H1 (cell line): Measurements from ENCODE around the gene EDEM1. TPM values are rescaled to one million over a fixed set of nuclear protein-coding genes. Genes with fewer than 3 reads are reported as not detected.
A peak's percentile ranks its signal among the peaks of the same experiment; 100 is the strongest.

Experiments
- CTCF ChIA-PET: fragments of 300-600 bp; sonication (Branson Sonifier 250); formaldehyde crosslinking; loops from one replicate; lab custom pipeline; 2021; ENCODE audit not compliant: partially characterized antibody; lab: Charles Lee
- POLR2A ChIA-PET: fragments of 300-600 bp; sonication (Branson Sonifier 250); formaldehyde crosslinking; loops from one replicate; lab custom pipeline; 2021; ENCODE audit warnings: inconsistent platforms; ENCODE audit not compliant: partially characterized antibody; lab: Charles Lee
- DNase-seq, 2 experiments: peaks; one replicate each; pipeline versions ENCODE4 v3.0.0 to v3.0.0-alpha.2; 2010 to 2022; ENCODE audit warnings: low spot score in 2 of 2, low read depth in 1 of 2, mixed read lengths in 1 of 2
- FAIRE-seq: peaks from 2 replicates; lab custom pipeline; 2011; peaks lifted over from hg19 to GRCh38; lab: Jason Lieb, UNC
- H2AFZ ChIP-seq: 2 replicates; pipeline ENCODE4 v1.8.1; 2012; ENCODE audit warnings: low read length, inconsistent platforms
- H2AK5ac ChIP-seq: 2 replicates; pipeline ENCODE4 v1.6.1; 2013; ENCODE audit warnings: low read depth, low read length
- H2BK120ac ChIP-seq: replicated peaks from 2 replicates; pipeline ENCODE3; 2013; ENCODE audit warnings: low read depth, low read length, inconsistent platforms
- H2BK12ac ChIP-seq: 2 replicates; pipeline ENCODE4 v1.6.1; 2013; ENCODE audit warnings: low read depth, low read length
- H2BK15ac ChIP-seq: 2 replicates; pipeline ENCODE4 v1.6.1; 2013; ENCODE audit warnings: low read length
- H2BK20ac ChIP-seq: 2 replicates; pipeline ENCODE4 v1.6.1; 2013; ENCODE audit warnings: low read length
- H2BK5ac ChIP-seq: 2 replicates; pipeline ENCODE4 v1.6.1; 2013; ENCODE audit warnings: low read depth, low read length
- H3K14ac ChIP-seq: 2 replicates; pipeline ENCODE4 v1.6.1; 2013; ENCODE audit warnings: inconsistent platforms; ENCODE audit not compliant: insufficient read length
- H3K18ac ChIP-seq: 2 replicates; pipeline ENCODE4 v1.6.1; 2013; ENCODE audit warnings: low read length; ENCODE audit errors: extremely low read depth
- H3K23ac ChIP-seq: 2 replicates; pipeline ENCODE4 v1.6.1; 2013; ENCODE audit warnings: inconsistent platforms; ENCODE audit not compliant: insufficient read length
- H3K23me2 ChIP-seq: 2 replicates; pipeline ENCODE4 v1.6.1; 2013; ENCODE audit warnings: low read depth, low read length
- H3K27ac ChIP-seq: 2 replicates; pipeline ENCODE4 v1.6.1; 2011; ENCODE audit warnings: low read depth, low read length, inconsistent platforms
- H3K27me3 ChIP-seq, 4 experiments: replicated peaks in 1 of 4; 1 replicate in 1 of 4; 2 replicates in 3 of 4; pipeline versions ENCODE4 v1.6.1 to v1.8.1; 2011 to 2013; ENCODE audit warnings: low read length in 3 of 4, mild to moderate bottlenecking in 3 of 4, inconsistent platforms in 2 of 4, mixed read lengths in 2 of 4, moderate library complexity in 1 of 4; ENCODE audit not compliant: control insufficient read depth in 3 of 4, insufficient read depth in 3 of 4; ENCODE audit errors: extremely low read depth in 1 of 4
- H3K36me3 ChIP-seq, 4 experiments: 2 replicates each; pipeline versions ENCODE4 v1.6.1 to v1.8.1; 2011 to 2013; ENCODE audit warnings: mild to moderate bottlenecking in 4 of 4, low read length in 3 of 4, moderate library complexity in 2 of 4, control low read depth in 1 of 4, inconsistent platforms in 1 of 4; ENCODE audit not compliant: insufficient read depth in 4 of 4, control insufficient read depth in 2 of 4
- H3K4ac ChIP-seq: replicated peaks from 2 replicates; pipeline ENCODE3; 2013; ENCODE audit warnings: low read length, low read depth, mixed read lengths, inconsistent platforms; ENCODE audit not compliant: insufficient read length
- H3K4me1 ChIP-seq, 4 experiments: replicated peaks in 1 of 4; 1 replicate in 1 of 4; 2 replicates in 3 of 4; pipeline versions ENCODE4 v1.6.1 to v1.8.1; 2011 to 2013; ENCODE audit warnings: low read length in 3 of 4, inconsistent platforms in 2 of 4, mixed read lengths in 1 of 4; ENCODE audit not compliant: insufficient read depth in 4 of 4, control insufficient read depth in 3 of 4
- H3K4me2 ChIP-seq, 2 experiments: 2 replicates each; pipeline versions ENCODE4 v1.6.1 to v1.8.1; 2011 to 2013; ENCODE audit warnings: low read depth in 2 of 2, low read length in 2 of 2, control low read depth in 1 of 2, inconsistent platforms in 1 of 2, mild to moderate bottlenecking in 1 of 2; ENCODE audit not compliant: insufficient read depth in 1 of 2
- H3K4me3 ChIP-seq, 4 experiments: fragments of 200-600, 300-600 bp in 1 of 4; sonication (generic), shearing (Covaris generic), sonication (Bioruptor Twin) in 1 of 4; 2 replicates each; pipeline versions ENCODE4 v1.5.1 to v1.8.1; 2011 to 2016; ENCODE audit warnings: low read length in 4 of 4, low read depth in 3 of 4, control low read depth in 2 of 4, inconsistent platforms in 2 of 4, mild to moderate bottlenecking in 2 of 4, mixed read lengths in 1 of 4, moderate library complexity in 1 of 4; ENCODE audit not compliant: insufficient read depth in 2 of 4; ENCODE audit errors: extremely low read depth in 1 of 4
- H3K56ac ChIP-seq: replicated peaks from 2 replicates; pipeline ENCODE3; 2013; ENCODE audit warnings: low read depth, mild to moderate bottlenecking, mixed read lengths, low read length, inconsistent platforms; ENCODE audit not compliant: insufficient read length
- H3K79me1 ChIP-seq: 2 replicates; pipeline ENCODE4 v1.6.1; 2013; ENCODE audit warnings: low read depth, low read length, control low read depth
- H3K79me2 ChIP-seq, 2 experiments: 2 replicates each; pipeline versions ENCODE4 v1.6.1 to v1.8.1; 2012 to 2013; ENCODE audit warnings: low read length in 2 of 2, mild to moderate bottlenecking in 2 of 2, inconsistent platforms in 1 of 2; ENCODE audit not compliant: insufficient read depth in 2 of 2, control insufficient read depth in 1 of 2
- H3K9ac ChIP-seq, 4 experiments: replicated peaks in 1 of 4; 1 replicate in 1 of 4; 2 replicates in 3 of 4; pipeline versions ENCODE4 v1.6.1 to v1.8.1; 2011 to 2013; ENCODE audit warnings: low read depth in 3 of 4, low read length in 3 of 4, control low read depth in 2 of 4, mild to moderate bottlenecking in 2 of 4, moderate library complexity in 2 of 4, inconsistent platforms in 1 of 4; ENCODE audit errors: extremely low read depth in 1 of 4
- H3K9me3 ChIP-seq, 2 experiments: 2 replicates each; pipeline versions ENCODE4 v1.6.1 to v1.8.1; 2012 to 2013; ENCODE audit warnings: mild to moderate bottlenecking in 2 of 2, moderate library complexity in 2 of 2, control low read depth in 1 of 2, inconsistent platforms in 1 of 2, low read depth in 1 of 2, low read length in 1 of 2, mixed read lengths in 1 of 2; ENCODE audit not compliant: insufficient read depth in 2 of 2
- H4K20me1 ChIP-seq, 2 experiments: replicated peaks in 1 of 2; 2 replicates each; pipeline versions ENCODE3 to v1.8.1; 2011 to 2013; ENCODE audit warnings: inconsistent platforms in 2 of 2, low read length in 2 of 2, mild to moderate bottlenecking in 1 of 2; ENCODE audit not compliant: insufficient read depth in 2 of 2, control insufficient read depth in 1 of 2
- H4K5ac ChIP-seq: 2 replicates; pipeline ENCODE4 v1.6.1; 2013; ENCODE audit warnings: low read length, low read depth, mixed read lengths, inconsistent platforms; ENCODE audit not compliant: insufficient read length
- H4K8ac ChIP-seq: 2 replicates; pipeline ENCODE4 v1.8.0; 2013; ENCODE audit warnings: mild to moderate bottlenecking, moderate library complexity, low read length, inconsistent platforms; ENCODE audit not compliant: insufficient read depth; ENCODE audit errors: extremely low read depth
- H4K91ac ChIP-seq: replicated peaks from 2 replicates; pipeline ENCODE3; 2013; ENCODE audit warnings: low read length, mixed read lengths, inconsistent platforms; ENCODE audit not compliant: insufficient read length
- CTBP2 ChIP-seq: IDR thresholded peaks from 2 replicates; pipeline ENCODE4 v1.7.0; 2011; ENCODE audit warnings: borderline replicate concordance, mild to moderate bottlenecking, moderate library complexity, mixed read lengths, low read length; ENCODE audit not compliant: insufficient read depth, insufficient read length
- EZH2 ChIP-seq: fragments of 200-600 bp; sonication (generic); IDR thresholded peaks from 2 replicates; pipeline ENCODE4 v1.7.1; 2012; ENCODE audit warnings: low read depth, mild to moderate bottlenecking, moderate library complexity, low read length, inconsistent platforms; ENCODE audit not compliant: severe bottlenecking
- RXRA ChIP-seq: IDR thresholded peaks from 2 replicates; pipeline ENCODE4 v1.6.1; 2011; ENCODE audit warnings: low read depth, mild to moderate bottlenecking, low read length, moderate library complexity; ENCODE audit not compliant: insufficient read depth
- SP2 ChIP-seq: IDR thresholded peaks from 2 replicates; pipeline ENCODE4 v1.6.1; 2012; ENCODE audit warnings: mild to moderate bottlenecking, low read length, inconsistent platforms
- TAF7 ChIP-seq: optimal IDR thresholded peaks from 2 replicates; pipeline ENCODE3; 2011; ENCODE audit warnings: low read depth, mild to moderate bottlenecking, inconsistent platforms, low read length, moderate library complexity, borderline replicate concordance
- TCF12 ChIP-seq: IDR thresholded peaks from 2 replicates; pipeline ENCODE4 v1.6.1; 2011; ENCODE audit warnings: low read depth, mild to moderate bottlenecking, low read length
- ZNF274 ChIP-seq: IDR thresholded peaks from 2 replicates; pipeline ENCODE4 v1.7.0; 2012; ENCODE audit warnings: low read length, borderline replicate concordance; ENCODE audit errors: extremely low read depth
- WGBS, 2 experiments: shearing (Covaris generic) in 1 of 2; methylation state at CpG; one replicate each; pipeline versions ENCODE4 v1.1.6 to v1.1.7; 2013 to 2015; ENCODE audit warnings: low lambda C conversion rate in 2 of 2, mixed read lengths in 2 of 2, inconsistent platforms in 1 of 2, low coverage in 1 of 2, missing lambda C conversion rate in 1 of 2; ENCODE audit not compliant: insufficient replicate concordance in 2 of 2, insufficient coverage in 1 of 2, insufficient read length in 1 of 2; ENCODE audit errors: extremely low coverage in 1 of 2, missing lambda C conversion rate in 1 of 2; 5-methylcytosine and 5-hydroxymethylcytosine counted together
- polyA plus RNA-seq, 7 experiments: library from polyadenylated mRNA; depleted of rRNA in 3 of 7; stranded (reverse) in 5 of 7; unstranded in 2 of 7; fragments of >200 nt in 5 of 7; fragments of 200-250 nt in 2 of 7; gene quantifications; 1 replicate in 5 of 7; 2 replicates in 1 of 7; 4 replicates in 1 of 7; pipeline versions ENCODE4 v1.2.1 to v1.2.3, GENCODE V29; 2011 to 2013; ENCODE audit warnings: missing spikeins in 2 of 7, mixed read lengths in 2 of 7
- total RNA-seq: library from RNA; stranded (reverse); fragmentation: NEBNext Ultra II Directional; extraction: Animal tissue kit (Norgen Biotek cat#: 25700); gene quantifications from 2 replicates; pipeline ENCODE4 v1.2.1, GENCODE V29; 2021

Gene EDEM1
- total and polyA plus RNA-seq, 2 of the 8 experiments (the other 6 are each of a cell fraction or from before 2014, with no cell fraction given): 4.8 to 16.4 TPM

DNA sequence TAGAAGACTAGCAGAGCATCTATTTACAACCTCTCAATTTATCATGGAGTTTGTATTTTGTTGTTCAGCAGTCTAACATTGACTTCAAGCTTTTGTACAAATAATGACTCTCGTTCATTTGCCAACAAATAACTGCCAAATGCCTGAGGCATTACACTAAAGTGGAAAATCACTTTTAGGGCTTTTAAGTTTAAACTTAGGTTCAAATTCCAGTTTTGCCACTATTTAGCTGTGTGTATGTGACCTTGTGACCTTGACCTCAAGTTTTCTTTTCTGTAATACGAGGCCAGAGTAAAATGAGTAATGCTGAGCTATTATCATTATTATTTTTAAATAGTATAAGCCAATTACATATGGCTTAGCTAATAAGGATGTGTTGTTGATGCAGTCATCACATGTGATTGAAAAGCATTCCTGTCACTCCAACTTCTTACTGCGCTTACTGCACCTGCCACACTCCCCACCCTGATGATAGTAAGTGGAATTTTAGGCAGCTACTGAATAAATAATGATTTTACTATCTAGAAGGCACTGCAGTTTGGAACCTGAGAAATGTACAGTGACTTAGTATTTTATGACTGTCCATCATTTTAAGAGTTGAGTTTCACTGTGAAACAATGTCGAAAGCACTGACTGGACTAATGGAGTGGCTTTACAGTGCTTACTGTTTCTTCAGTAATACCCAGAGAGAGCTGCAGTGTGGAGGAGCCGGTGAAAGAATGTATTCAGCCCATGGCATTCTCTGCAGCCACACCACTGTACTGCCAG, 49.1 kb upstream of the EDEM1 start:
- CTCF ChIA-PET: interaction anchor here (0.7 to 1.9 kb wide), 5 partner anchors 13 to 43 kb away, joined by 3 to 6 read pairs (median 3); no protein-coding TSS in a partner anchor
- no peak overlapping the region for H2BK5ac ChIP-seq

More for the DNA sequence above, 49.1 kb upstream of the EDEM1 start:
- Histone ChIP-seq H3K23me2 (no peaks in the 10 kb centered on the region), H4K20me1 (peaks cover 0 to 4% of the 10 kb centered on the region in 2 experiments), H3K4me1 (peaks cover 4 to 10% (median 7%) of the 10 kb centered on the region in 4 experiments; a peak in 6 of 7 replicates), H3K79me2 (peaks cover 6 to 95% of the 10 kb centered on the region in 2 experiments), H2BK15ac (no peak overlapping the region), H3K14ac (no peak overlapping the region), H3K9me3 (peaks cover 6 to 7% of the 10 kb centered on the region in 2 experiments), H3K4me3 (no peak overlapping the region), H3K27ac (no peak overlapping the region), H3K9ac (peak overlapping the region in 1 of 4 experiments; percentile 34; a peak in 1 of 7 replicates), H2AK5ac (no peak overlapping the region), H3K4ac (no peak overlapping the region), H3K36me3 (peaks cover 0 to 4% (median 0%) of the 10 kb centered on the region in 4 experiments; a peak in 3 of 8 replicates), H4K8ac (no peak overlapping the region), H3K4me2 (no peak overlapping the region), H3K56ac (no peak overlapping the region), H2BK12ac (no peak overlapping the region), H3K79me1 (peaks cover 15% of the 10 kb centered on the region), H2AFZ (no peak overlapping the region), H4K5ac (no peak overlapping the region), H2BK20ac (no peak overlapping the region), H3K23ac (no peak overlapping the region), H4K91ac (no peak overlapping the region), H3K27me3 (no peaks in the 10 kb centered on the region), H3K18ac (no peak overlapping the region), H2BK120ac (no peak overlapping the region)
- 96% methylated on average over 5 of the region's 5 CpGs; no CpG with 5 or more reads in 1 of the 2 experiments for WGBS, 2 experiments
- FAIRE-seq (no peak), DNase-seq (no peak)
- POLR2A ChIA-PET: interaction anchor here (0.7 to 0.9 kb wide), 2 partner anchors 14 to 16 kb away, joined by 3 to 4 read pairs; partner anchors contain the start of gene ARL8B
- TF ChIP-seq TAF7 (no peak), RXRA (no peak), SP2 (no peak), ZNF274 (no peak), EZH2 (no peak), CTBP2 (no peak), TCF12 (no peak)
